HT1080 (cell line): ENCODE results near the gene CAMSAP1. TPM values are rescaled to one million over a fixed set of nuclear protein-coding genes. Genes with fewer than 3 reads are reported as not detected.
A peak's percentile ranks its signal among the peaks of the same experiment; 100 is the strongest.
"Not testable (repeated sequence)": the region's sequence is repeated elsewhere in the genome, so short reads cannot be mapped to it uniquely, and the experiment has no call there.

Experiments used
- DNase-seq: peaks from one replicate; pipeline ENCODE4 v3.0.0-alpha.2; 2015; ENCODE audit warnings: low read depth
- total RNA-seq: library from RNA; depleted of rRNA; stranded (reverse); fragments of >200 nt; shearing (Covaris generic); gene quantifications from 2 replicates; pipeline ENCODE4 v1.2.3, GENCODE V29; 2014

The CAMSAP1 gene
- total RNA-seq, 1 experiment from 2014 or later = 25.6 TPM

GRCh38 chr9:135898634-135899407 is 8.5 kb downstream of the CAMSAP1 start:
- DNase-seq = peak; percentile 27

- no peak for DNase-seq
Observed at GRCh38 chr9:135896626-135897025, 10.7 kb downstream of the CAMSAP1 start.

- DNase-seq = no peak
Observed at GRCh38 chr9:135896205-135896604, 11.1 kb downstream of the CAMSAP1 start.

GRCh38 chr9:135895202-135895848 is 12.0 kb downstream of the CAMSAP1 start:
- no peak for DNase-seq

- DNase-seq = no peak
Observed at GRCh38 chr9:135893104-135893503, 14.2 kb downstream of the CAMSAP1 start.

- not testable (repeated sequence) for DNase-seq
Observed at GRCh38 chr9:135892327-135892726, 15.0 kb downstream of the CAMSAP1 start.

- DNase-seq = no peak
Observed at GRCh38 chr9:135891027-135891631, 16.2 kb downstream of the CAMSAP1 start.

- DNase-seq = no peak
Observed at GRCh38 chr9:135890190-135891026, 16.9 kb downstream of the CAMSAP1 start.

GRCh38 chr9:135889564-135890189 is 17.7 kb downstream of the CAMSAP1 start:
- DNase-seq = no peak

- no peak for DNase-seq
Observed at GRCh38 chr9:135888766-135889394, 18.5 kb downstream of the CAMSAP1 start.

- DNase-seq = no peak
Observed at GRCh38 chr9:135888126-135888765, 19.1 kb downstream of the CAMSAP1 start.

- no peak for DNase-seq
Observed at GRCh38 chr9:135887585-135888050, 19.7 kb downstream of the CAMSAP1 start.

- no peak for DNase-seq
Observed at GRCh38 chr9:135887021-135887507, 20.3 kb downstream of the CAMSAP1 start.

GRCh38 chr9:135886147-135886981 is 21.0 kb downstream of the CAMSAP1 start:
- DNase-seq = no peak

- DNase-seq = peak; percentile 25
Observed at GRCh38 chr9:135885100-135885853, 22.1 kb downstream of the CAMSAP1 start.

- DNase-seq = peak; percentile 8
Observed at GRCh38 chr9:135884328-135885035, 22.9 kb downstream of the CAMSAP1 start.

GRCh38 chr9:135883410-135884089 is 23.8 kb downstream of the CAMSAP1 start:
- no peak for DNase-seq
